Coronary artery (tissue), 2 donors: ENCODE data around the gene SUPT7L.
"Not testable (repeated sequence)": the region's sequence is repeated elsewhere in the genome, so short reads cannot be mapped to it uniquely, and the experiment has no call there.

Experiments used
- DNase-seq: peaks from one replicate; pipeline ENCODE4 v3.0.0-alpha.2; 2017; ENCODE audit warnings: low spot score
- H3K27ac ChIP-seq, 2 donors: fragments of 200-600 bp; sonication (generic); one replicate each; pipeline ENCODE4 v1.5.1; 2016 to 2019
- H3K4me3 ChIP-seq: fragments of 200-600 bp; sonication (generic); 2 replicates; pipeline ENCODE4 v1.5.1; 2016; ENCODE audit warnings: mild to moderate bottlenecking, moderate library complexity
- CTCF ChIP-seq: fragments of 200-600 bp; sonication (generic); IDR thresholded peaks from one replicate; pipeline ENCODE4 v1.5.1; 2019; ENCODE audit warnings: antibody characterized with exemption

SUPT7L gene

GRCh38 chr2:27638709-27639108 is 24.7 kb downstream of the SUPT7L start:
- no peak overlapping the region for H3K27ac ChIP-seq

GRCh38 chr2:27638037-27638637 is 25.3 kb downstream of the SUPT7L start:
- Histone ChIP-seq H3K4me3 (no peak overlapping the region), H3K27ac (no peak overlapping the region)
- no peak for DNase-seq
- no peak for TF ChIP-seq CTCF

More at GRCh38 chr2:27638709-27639108, 24.7 kb downstream of the SUPT7L start:
- no peak for DNase-seq
- TF ChIP-seq CTCF = no peak
- H3K4me3 ChIP-seq = no peak overlapping the region

- TF ChIP-seq CTCF = no peak
- no peak for DNase-seq
- H3K27ac ChIP-seq = no peak overlapping the region
- no peak overlapping the region for H3K4me3 ChIP-seq
These were observed 26.6 kb downstream of the SUPT7L start for GRCh38 chr2:27636766-27637165.

- Histone ChIP-seq H3K4me3 (no peak overlapping the region), H3K27ac (no peak overlapping the region)
- no peak for DNase-seq
- TF ChIP-seq CTCF = no peak
These were observed 29.1 kb downstream of the SUPT7L start for GRCh38 chr2:27634291-27634690.

- H3K4me3 ChIP-seq = not testable (repeated sequence)
These were observed 33.2 kb downstream of the SUPT7L start for GRCh38 chr2:27630257-27630656.

GRCh38 chr2:27628767-27629709 is 34.4 kb downstream of the SUPT7L start, which contains the start of the genes CCDC121 and GPN1:
Gene CCDC121 (minus strand): TSS chr2:27629012. CDS start chr2:27627799, 1,213 bp downstream.
Gene GPN1 (plus strand): TSS chr2:27629050. CDS start chr2:27629059, 9 bp downstream.
- H3K4me3 ChIP-seq = peak within 1 kb of the TSS; percentile 83
- peak; percentile 91 for DNase-seq
- H3K27ac ChIP-seq = peak within 1 kb of the TSS; percentile 44 to 75
- TF ChIP-seq CTCF = no peak

More at GRCh38 chr2:27630257-27630656, 33.2 kb downstream of the SUPT7L start:
- not testable (repeated sequence) for DNase-seq, H3K27ac ChIP-seq

GRCh38 chr2:27627963-27628766 is 35.2 kb downstream of the SUPT7L start:
- DNase-seq = no peak
- Histone ChIP-seq H3K4me3 (peak overlapping the region; percentile 83), H3K27ac (peak overlapping the region; percentile 44 to 75)
- no peak for TF ChIP-seq CTCF

- H3K4me3 ChIP-seq, DNase-seq: not testable (repeated sequence)
- peak overlapping the region in 1 of 2 donors; percentile 28 for H3K27ac ChIP-seq
These were observed 36.5 kb downstream of the SUPT7L start for GRCh38 chr2:27626921-27627320.

GRCh38 chr2:27626323-27626722 is 37.1 kb downstream of the SUPT7L start:
- H3K27ac ChIP-seq = peak overlapping the region in 1 of 2 donors; percentile 28
- H3K4me3 ChIP-seq, DNase-seq: not testable (repeated sequence)
